Measurements from ENCODE around the gene MICAL3.

DNA sequence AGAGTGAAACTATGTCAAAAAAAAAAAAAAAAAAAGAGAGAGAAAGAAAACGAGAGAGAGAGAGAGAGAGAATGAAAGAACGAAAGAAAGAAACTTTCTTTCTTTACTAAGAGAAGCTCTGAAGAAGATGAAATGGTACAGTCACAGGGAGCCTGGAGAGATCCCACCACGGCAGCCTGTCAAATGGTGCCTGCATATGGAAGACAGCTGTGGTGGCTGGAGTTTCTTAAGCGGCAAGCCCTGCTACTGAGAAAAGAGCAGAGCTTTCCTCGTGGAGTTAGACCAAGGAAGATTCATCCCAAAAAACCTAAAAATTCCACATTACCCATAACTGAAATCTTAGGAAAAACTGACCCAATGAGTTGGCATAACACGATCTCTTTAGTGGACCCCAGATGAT lies 66.7 kb downstream of the MICAL3 start:
- TF ChIP-seq, protein P1, sequence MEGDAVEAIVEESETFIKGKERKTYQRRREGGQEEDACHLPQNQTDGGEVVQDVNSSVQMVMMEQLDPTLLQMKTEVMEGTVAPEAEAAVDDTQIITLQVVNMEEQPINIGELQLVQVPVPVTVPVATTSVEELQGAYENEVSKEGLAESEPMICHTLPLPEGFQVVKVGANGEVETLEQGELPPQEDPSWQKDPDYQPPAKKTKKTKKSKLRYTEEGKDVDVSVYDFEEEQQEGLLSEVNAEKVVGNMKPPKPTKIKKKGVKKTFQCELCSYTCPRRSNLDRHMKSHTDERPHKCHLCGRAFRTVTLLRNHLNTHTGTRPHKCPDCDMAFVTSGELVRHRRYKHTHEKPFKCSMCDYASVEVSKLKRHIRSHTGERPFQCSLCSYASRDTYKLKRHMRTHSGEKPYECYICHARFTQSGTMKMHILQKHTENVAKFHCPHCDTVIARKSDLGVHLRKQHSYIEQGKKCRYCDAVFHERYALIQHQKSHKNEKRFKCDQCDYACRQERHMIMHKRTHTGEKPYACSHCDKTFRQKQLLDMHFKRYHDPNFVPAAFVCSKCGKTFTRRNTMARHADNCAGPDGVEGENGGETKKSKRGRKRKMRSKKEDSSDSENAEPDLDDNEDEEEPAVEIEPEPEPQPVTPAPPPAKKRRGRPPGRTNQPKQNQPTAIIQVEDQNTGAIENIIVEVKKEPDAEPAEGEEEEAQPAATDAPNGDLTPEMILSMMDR (IDR thresholded peaks at IDR 0.05): no peak
- TF ChIP-seq POLR2A (IDR thresholded peaks at IDR 0.05): no peak
